Measurements from ENCODE around the gene PDSS2.

Gene PDSS2

DNA sequence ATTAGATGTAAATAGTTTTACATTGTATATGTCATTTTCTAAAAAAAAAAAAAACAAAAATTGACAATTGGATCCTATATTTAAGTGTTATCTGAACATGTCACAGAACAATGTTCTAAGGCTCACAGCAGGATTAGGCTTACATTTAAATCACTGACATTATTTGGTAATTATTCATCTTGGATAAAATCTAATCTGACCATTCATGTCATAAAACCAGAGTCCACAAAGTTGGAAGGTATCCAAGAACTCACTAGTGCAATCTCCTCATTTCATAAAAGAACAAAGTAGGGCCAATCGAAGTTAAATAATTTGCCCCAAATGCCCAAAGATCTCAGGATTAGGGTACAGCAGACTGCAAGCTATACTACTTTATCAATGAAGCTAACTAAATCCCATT lies 73.0 kb downstream of the PDSS2 start:
- no peak overlapping the region for H3K4me3 ChIP-seq (ENCODE audit: insufficient read depth, low read length, poor library complexity, severe bottlenecking)
- no peak overlapping the region for H2AFZ ChIP-seq (ENCODE audit: low read depth, low read length, severe bottlenecking)
- no peak overlapping the region for H3K27ac ChIP-seq (ENCODE audit: low read depth, low read length)
- no peaks in the 10 kb centered on the region for H3K9me2 ChIP-seq (replicated peaks; ENCODE audit: insufficient read depth, low read length)
- no peaks in the 10 kb centered on the region for H3K27me3 ChIP-seq (ENCODE audit: low read length)
- no peaks in the 10 kb centered on the region for H3K9me3 ChIP-seq (ENCODE audit: insufficient read depth, low read length)
- no peak overlapping the region for H3K9ac ChIP-seq (ENCODE audit: low read length)
- no peaks in the 10 kb centered on the region for H3K79me2 ChIP-seq (ENCODE audit: insufficient read depth, low read length)
- no peak for TF ChIP-seq EZH2phosphoT487 (conservative IDR thresholded peaks at IDR 0.05; ENCODE audit: low read length)
- TF ChIP-seq, protein P1, sequence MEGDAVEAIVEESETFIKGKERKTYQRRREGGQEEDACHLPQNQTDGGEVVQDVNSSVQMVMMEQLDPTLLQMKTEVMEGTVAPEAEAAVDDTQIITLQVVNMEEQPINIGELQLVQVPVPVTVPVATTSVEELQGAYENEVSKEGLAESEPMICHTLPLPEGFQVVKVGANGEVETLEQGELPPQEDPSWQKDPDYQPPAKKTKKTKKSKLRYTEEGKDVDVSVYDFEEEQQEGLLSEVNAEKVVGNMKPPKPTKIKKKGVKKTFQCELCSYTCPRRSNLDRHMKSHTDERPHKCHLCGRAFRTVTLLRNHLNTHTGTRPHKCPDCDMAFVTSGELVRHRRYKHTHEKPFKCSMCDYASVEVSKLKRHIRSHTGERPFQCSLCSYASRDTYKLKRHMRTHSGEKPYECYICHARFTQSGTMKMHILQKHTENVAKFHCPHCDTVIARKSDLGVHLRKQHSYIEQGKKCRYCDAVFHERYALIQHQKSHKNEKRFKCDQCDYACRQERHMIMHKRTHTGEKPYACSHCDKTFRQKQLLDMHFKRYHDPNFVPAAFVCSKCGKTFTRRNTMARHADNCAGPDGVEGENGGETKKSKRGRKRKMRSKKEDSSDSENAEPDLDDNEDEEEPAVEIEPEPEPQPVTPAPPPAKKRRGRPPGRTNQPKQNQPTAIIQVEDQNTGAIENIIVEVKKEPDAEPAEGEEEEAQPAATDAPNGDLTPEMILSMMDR (IDR thresholded peaks at IDR 0.05; ENCODE audit: insufficient read depth, low read length, poor library complexity, severe bottlenecking), result no peak
- H3F3A ChIP-seq (ENCODE audit: insufficient read depth), result no peaks in the 10 kb centered on the region
- H3K36me3 ChIP-seq (ENCODE audit: low read length), result no peaks in the 10 kb centered on the region
- H4K20me1 ChIP-seq (ENCODE audit: low read depth, low read length), result no peaks in the 10 kb centered on the region; the same call in 1 of the 2 replicates
- H3K4me2 ChIP-seq (ENCODE audit: low read depth, low read length, poor library complexity, severe bottlenecking), result no peak overlapping the region

DNA sequence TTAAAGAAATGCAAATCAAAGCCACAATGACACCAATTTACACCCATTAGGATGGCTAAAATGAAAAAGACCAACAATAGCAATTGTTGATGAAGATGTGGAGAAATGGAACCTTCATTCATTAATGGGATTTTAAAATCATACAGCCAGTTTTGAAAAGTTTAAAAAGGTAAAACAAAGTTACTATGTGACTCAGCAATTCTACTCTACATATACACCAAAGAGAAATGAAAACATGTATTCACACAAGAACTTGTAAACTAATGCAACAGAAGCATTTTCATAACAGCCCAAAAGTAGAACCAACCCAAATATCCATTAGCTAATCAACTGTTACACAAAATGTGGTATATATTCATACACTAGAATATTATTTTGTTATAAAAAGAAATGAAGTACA lies 75.7 kb downstream of the PDSS2 start:
- Histone ChIP-seq H3K9ac (ENCODE audit: low read length) (no peak overlapping the region), H3K9me2 (replicated peaks; ENCODE audit: insufficient read depth, low read length) (no peaks in the 10 kb centered on the region), H3K79me2 (ENCODE audit: insufficient read depth, low read length) (no peaks in the 10 kb centered on the region), H3F3A (ENCODE audit: insufficient read depth) (no peaks in the 10 kb centered on the region), H3K9me3 (ENCODE audit: insufficient read depth, low read length) (peaks cover 7% of the 10 kb centered on the region; the same call in 1 of the 2 replicates), H3K27ac (ENCODE audit: low read depth, low read length) (no peak overlapping the region), H3K4me2 (ENCODE audit: low read depth, low read length, poor library complexity, severe bottlenecking) (no peak overlapping the region), H2AFZ (ENCODE audit: low read depth, low read length, severe bottlenecking) (no peak overlapping the region), H3K27me3 (ENCODE audit: low read length) (no peaks in the 10 kb centered on the region), H3K4me3 (ENCODE audit: insufficient read depth, low read length, poor library complexity, severe bottlenecking) (no peak overlapping the region), H4K20me1 (ENCODE audit: low read depth, low read length) (no peaks in the 10 kb centered on the region; the same call in 1 of the 2 replicates), H3K36me3 (ENCODE audit: low read length) (no peaks in the 10 kb centered on the region)
- TF ChIP-seq, protein P1 (IDR thresholded peaks at IDR 0.05; ENCODE audit: insufficient read depth, low read length, poor library complexity, severe bottlenecking), result no peak
- no peak for TF ChIP-seq EZH2phosphoT487 (conservative IDR thresholded peaks at IDR 0.05; ENCODE audit: low read length)

DNA sequence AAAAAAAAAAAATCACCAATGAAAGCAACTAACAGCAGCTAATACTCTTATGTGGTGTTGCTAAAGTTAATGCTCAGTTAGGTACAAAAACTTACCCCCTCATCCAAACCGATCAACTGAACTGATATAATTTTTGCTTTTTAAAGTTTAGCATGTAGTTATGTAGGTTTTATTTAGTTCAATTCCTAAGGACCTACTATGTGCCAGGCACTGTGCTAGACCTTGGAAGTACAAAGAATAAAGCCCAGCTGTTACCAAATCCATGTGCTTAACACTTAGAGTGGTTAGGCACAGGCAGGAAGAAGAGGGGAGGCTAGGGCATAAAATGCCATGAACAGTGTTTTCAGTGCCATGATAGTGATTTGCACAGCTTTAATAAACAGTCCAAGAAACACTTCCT lies 85.1 kb downstream of the PDSS2 start:
- no peaks in the 10 kb centered on the region for H3K9me3 ChIP-seq (ENCODE audit: insufficient read depth, low read length)
- H3K9me2 ChIP-seq (replicated peaks; ENCODE audit: insufficient read depth, low read length), result no peaks in the 10 kb centered on the region
- H3K27ac ChIP-seq (ENCODE audit: low read depth, low read length), result no peak overlapping the region
- no peak for TF ChIP-seq EZH2phosphoT487 (conservative IDR thresholded peaks at IDR 0.05; ENCODE audit: low read length)
- TF ChIP-seq, protein P1 (IDR thresholded peaks at IDR 0.05; ENCODE audit: insufficient read depth, low read length, poor library complexity, severe bottlenecking), result no peak
- H3K36me3 ChIP-seq (ENCODE audit: low read length), result no peaks in the 10 kb centered on the region
- H3K79me2 ChIP-seq (ENCODE audit: insufficient read depth, low read length), result no peaks in the 10 kb centered on the region; the same call in 1 of the 2 replicates
- H3K27me3 ChIP-seq (ENCODE audit: low read length), result no peaks in the 10 kb centered on the region
- no peak overlapping the region for H3K4me3 ChIP-seq (ENCODE audit: insufficient read depth, low read length, poor library complexity, severe bottlenecking)
- no peak overlapping the region for H3K9ac ChIP-seq (ENCODE audit: low read length)
- no peaks in the 10 kb centered on the region for H3F3A ChIP-seq (ENCODE audit: insufficient read depth)
- no peak overlapping the region for H3K4me2 ChIP-seq (ENCODE audit: low read depth, low read length, poor library complexity, severe bottlenecking)
- no peaks in the 10 kb centered on the region for H4K20me1 ChIP-seq (ENCODE audit: low read depth, low read length)
- no peak overlapping the region for H2AFZ ChIP-seq (ENCODE audit: low read depth, low read length, severe bottlenecking)

All from SU-DHL-6 (cell line).